NB4 (cell line): ENCODE data around the gene CEPT1.

Experiments used
- DNase-seq: peaks from one replicate; pipeline ENCODE4 v3.0.0; 2010; ENCODE audit warnings: low read depth
- H3K4me3 ChIP-seq: one replicate; pipeline ENCODE4 v1.5.1; 2011; ENCODE audit warnings: mild to moderate bottlenecking, low read depth, low read length, moderate library complexity
- MYC ChIP-seq: IDR thresholded peaks from 2 replicates; pipeline ENCODE4 v1.6.1; 2011; ENCODE audit warnings: low read depth, low read length
- POLR2A ChIP-seq: IDR thresholded peaks from 2 replicates; pipeline ENCODE4 v1.6.1; 2011; ENCODE audit warnings: mild to moderate bottlenecking; ENCODE audit not compliant: insufficient read length; ENCODE audit errors: extremely low read depth
- TF ChIP-seq, protein P1 (sequence below): IDR thresholded peaks from one replicate; pipeline ENCODE4 v1.5.1; 2012; ENCODE audit warnings: low read depth, low read length
- TF ChIP-seq, protein P2 (sequence below): IDR thresholded peaks from 2 replicates; pipeline ENCODE4 v1.6.1; 2011; ENCODE audit warnings: low read depth, low read length

Gene CEPT1

DNA sequence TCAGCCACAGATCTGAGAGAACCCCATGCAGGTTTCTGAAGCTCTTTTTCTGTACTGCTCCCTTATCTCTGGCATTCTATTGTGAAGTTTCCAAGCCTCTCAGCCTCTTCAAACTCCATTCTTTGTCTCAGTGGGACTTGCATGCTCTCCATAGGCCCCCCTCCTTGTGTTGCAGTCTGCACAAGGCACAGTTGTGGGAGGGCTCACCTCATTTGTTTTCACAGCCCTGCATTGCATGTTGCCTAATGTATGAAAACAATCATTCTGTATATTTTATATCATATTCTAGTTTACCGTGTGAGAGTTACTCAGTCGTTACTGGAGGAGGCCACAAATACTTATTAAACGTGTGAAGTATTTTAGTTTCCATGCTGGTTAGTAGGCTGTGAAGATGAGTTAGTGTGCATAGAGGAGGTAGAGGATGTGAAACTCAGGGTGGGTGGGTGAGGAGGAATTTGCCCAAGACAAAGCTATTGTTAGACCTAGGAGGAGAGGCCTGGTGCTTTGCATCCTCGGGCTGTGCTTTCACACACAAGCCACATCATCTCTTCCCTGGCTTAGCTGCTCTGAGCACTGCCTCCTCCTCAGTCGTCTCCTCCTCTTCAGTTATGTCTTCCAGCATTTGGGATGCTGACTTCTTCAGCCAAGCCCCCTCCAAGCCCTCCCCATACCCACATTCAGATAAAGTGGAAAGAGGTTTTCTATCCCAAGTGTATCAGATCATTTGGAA, 79.7 kb downstream of the CEPT1 start:
- TF ChIP-seq MYC: no peak
- TF ChIP-seq, protein P1, sequence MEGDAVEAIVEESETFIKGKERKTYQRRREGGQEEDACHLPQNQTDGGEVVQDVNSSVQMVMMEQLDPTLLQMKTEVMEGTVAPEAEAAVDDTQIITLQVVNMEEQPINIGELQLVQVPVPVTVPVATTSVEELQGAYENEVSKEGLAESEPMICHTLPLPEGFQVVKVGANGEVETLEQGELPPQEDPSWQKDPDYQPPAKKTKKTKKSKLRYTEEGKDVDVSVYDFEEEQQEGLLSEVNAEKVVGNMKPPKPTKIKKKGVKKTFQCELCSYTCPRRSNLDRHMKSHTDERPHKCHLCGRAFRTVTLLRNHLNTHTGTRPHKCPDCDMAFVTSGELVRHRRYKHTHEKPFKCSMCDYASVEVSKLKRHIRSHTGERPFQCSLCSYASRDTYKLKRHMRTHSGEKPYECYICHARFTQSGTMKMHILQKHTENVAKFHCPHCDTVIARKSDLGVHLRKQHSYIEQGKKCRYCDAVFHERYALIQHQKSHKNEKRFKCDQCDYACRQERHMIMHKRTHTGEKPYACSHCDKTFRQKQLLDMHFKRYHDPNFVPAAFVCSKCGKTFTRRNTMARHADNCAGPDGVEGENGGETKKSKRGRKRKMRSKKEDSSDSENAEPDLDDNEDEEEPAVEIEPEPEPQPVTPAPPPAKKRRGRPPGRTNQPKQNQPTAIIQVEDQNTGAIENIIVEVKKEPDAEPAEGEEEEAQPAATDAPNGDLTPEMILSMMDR: no peak
- DNase-seq: peak; percentile 78
- H3K4me3 ChIP-seq: no peak overlapping the region

DNA sequence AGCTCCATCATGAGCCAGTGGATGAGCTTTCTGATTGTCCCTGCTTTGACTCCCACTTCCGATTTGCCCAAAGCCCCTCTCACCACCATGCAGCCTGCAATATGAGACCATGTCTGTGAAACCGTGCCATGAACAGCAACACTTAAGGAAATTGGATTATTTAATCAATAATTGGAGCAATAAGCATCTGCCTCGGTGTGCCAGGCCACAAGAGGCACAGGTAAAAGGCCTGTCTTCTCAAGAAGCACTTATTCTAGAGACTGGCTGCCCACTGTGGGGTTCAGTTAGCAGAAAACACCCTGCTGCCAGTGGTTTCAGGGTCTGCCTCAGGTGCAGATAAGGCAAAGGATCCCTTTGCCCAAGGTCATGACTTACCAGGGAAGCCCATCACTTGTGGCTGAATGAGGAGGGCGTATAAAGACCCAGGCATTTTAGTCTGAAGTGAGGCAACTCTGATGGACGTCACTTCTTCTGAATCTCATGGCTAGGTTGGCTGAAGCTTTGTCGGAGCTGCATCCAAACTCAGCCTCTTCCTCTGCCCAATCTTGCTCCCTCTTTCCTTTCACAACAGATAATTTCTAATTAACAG, 80.4 kb downstream of the CEPT1 start:
- DNase-seq: no peak
- no peak overlapping the region for H3K4me3 ChIP-seq
- TF ChIP-seq MYC (no peak), POLR2A (no peak)
- TF ChIP-seq, protein P2, sequence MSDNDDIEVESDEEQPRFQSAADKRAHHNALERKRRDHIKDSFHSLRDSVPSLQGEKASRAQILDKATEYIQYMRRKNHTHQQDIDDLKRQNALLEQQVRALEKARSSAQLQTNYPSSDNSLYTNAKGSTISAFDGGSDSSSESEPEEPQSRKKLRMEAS: no peak
- TF ChIP-seq, protein P1: no peak

DNA sequence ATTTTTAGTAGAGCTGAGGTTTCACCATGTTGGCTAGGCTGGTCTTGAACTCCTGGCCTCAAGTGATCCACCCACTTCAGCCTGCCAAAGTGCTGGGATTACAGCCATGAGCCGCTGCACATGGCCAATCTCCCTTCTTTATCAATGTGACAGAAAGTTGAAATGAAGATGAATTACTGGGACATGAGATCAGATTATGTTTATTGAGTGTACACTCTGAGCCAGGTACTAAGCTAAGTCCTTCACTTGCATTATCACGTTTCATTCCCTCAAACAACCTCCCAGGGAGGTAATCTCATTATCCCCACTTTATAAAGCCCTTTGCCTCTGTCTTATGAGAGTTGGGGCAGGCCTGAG, 81.2 kb downstream of the CEPT1 start:
- no peak for DNase-seq
- no peak overlapping the region for H3K4me3 ChIP-seq
- TF ChIP-seq, protein P1: no peak
- TF ChIP-seq, protein P2: no peak
- TF ChIP-seq POLR2A (no peak), MYC (no peak)

DNA sequence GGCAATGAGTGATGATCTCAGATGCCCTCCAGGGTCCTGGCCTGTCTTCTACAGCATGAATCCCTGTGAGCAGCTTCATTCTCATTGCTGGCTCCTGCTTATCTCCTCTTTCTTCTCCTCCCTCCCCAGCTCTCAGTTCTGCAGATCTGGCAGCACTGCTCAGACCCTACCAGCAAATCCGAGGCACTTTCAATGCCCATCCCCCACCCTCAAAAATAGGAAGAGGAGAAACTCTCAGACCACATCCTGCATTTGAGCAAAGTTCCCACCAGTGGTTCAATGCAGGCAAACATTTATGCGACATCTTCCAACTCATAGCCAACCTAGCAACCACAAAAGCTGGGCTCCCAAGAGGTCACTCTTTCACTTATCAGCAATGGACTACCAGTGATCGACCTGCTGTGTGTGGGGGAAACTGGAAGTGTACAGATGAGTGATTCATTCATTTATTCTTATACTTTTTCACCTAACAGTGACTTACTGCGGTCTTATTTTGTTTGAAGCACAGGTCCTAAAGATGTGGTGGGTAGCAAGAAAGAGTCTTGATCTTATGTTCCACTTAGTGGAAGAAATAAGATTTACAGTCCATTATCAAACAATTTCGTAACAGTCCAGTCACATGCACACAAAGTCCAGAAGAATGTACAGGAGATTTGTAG, 81.7 kb downstream of the CEPT1 start:
- no peak overlapping the region for H3K4me3 ChIP-seq
- TF ChIP-seq POLR2A (no peak), MYC (no peak)
- TF ChIP-seq, protein P1: no peak
- TF ChIP-seq, protein P2: no peak
- peak; percentile 97 for DNase-seq

DNA sequence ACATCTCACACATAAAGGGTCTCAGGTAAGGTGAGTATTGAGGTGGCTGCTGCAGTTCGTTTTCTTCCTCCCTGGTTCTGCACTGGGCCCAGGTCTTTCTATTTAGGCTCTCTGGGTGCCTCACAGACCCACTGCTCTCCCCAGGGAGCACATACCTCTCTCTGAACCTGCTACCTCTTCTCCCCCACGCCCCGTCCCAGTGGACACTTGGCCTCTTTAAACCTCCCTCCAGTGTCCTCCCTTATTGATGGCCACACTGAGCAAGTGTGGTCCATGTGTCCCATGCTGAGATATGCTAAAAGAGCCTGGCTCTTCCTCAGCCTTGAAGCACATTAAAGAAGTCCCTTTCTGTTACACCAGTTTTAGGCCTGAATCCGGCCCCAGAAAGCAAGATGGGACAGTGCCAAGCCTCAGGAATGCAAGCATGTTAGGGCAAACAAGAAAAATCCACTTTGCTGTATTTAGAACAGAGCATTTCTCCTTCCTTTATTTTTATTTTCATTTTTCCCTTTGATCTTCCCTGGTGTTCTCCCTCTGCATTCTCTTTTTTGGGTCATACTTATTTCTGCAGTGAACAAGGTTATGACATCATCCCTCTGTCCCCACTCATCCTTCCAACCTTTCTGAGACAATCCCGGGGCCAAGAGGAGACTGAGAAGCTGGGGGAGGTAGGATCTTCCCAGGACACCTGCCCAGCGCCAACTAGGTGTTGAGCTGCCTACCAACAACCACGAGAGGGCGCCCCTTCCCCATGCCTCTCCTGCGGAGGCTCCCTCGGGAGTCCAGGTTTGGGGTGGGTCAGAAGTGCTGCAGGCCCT, 82.5 kb downstream of the CEPT1 start:
- TF ChIP-seq MYC (0 out of 2 replicates have a peak, but pooled peaks have one; percentile 15), POLR2A (no peak)
- TF ChIP-seq, protein P1: peak; percentile 94
- DNase-seq: peak; percentile 83
- H3K4me3 ChIP-seq: no peak overlapping the region
